IMR-90 (cell line): ENCODE data around the gene SLC4A3. TPM values are rescaled to one million over a fixed set of nuclear protein-coding genes. Genes with fewer than 3 reads are reported as not detected.

Experiments
- ATAC-seq: fragments of 200-7000 bp; cut with Tn5 transposase; 2 replicates; pipeline ENCODE4 v1.9.1; 2020; ENCODE audit warnings: low read depth, mild to moderate bottlenecking, moderate library complexity
- BruUV-seq: library from RNA; stranded (reverse); fragments of 400-500 nt; replicated peaks from 2 replicates; lab custom pipeline; 2021; lab: Mats Ljungman, UMichigan
- CTCF ChIA-PET: fragments of 300-600 bp; formaldehyde crosslinking; extraction: SDS; loops from one replicate; lab custom pipeline; 2021; ENCODE audit warnings: antibody characterized with exemption; lab: Yijun Ruan, JAX
- POLR2A ChIA-PET: fragments of 300-600 bp; sonication (Branson Sonifier 250); formaldehyde crosslinking; loops from one replicate; lab custom pipeline; 2022; ENCODE audit warnings: antibody characterized with exemption; ENCODE audit not compliant: unreplicated experiment; lab: Charles Lee
- DNase-seq: peaks from one replicate; pipeline ENCODE4 v3.0.0; 2013
- H2AFZ ChIP-seq: replicated peaks from 2 replicates; pipeline ENCODE3; 2013; ENCODE audit warnings: low read length, mild to moderate bottlenecking; ENCODE audit not compliant: poor library complexity
- H2AK5ac ChIP-seq: 2 replicates; pipeline ENCODE4 v1.6.1; 2013; ENCODE audit warnings: low read depth, low read length, inconsistent platforms
- H2AK9ac ChIP-seq: replicated peaks from 2 replicates; pipeline ENCODE3; 2013; ENCODE audit warnings: mild to moderate bottlenecking, low read depth, low read length, moderate library complexity; ENCODE audit not compliant: poor library complexity
- H2BK120ac ChIP-seq: 2 replicates; pipeline ENCODE4 v1.6.1; 2013; ENCODE audit warnings: low read depth, low read length, inconsistent platforms
- H2BK15ac ChIP-seq: 3 replicates; pipeline ENCODE4 v1.6.1; 2013; ENCODE audit warnings: low read depth, low read length, inconsistent platforms
- H2BK20ac ChIP-seq: 2 replicates; pipeline ENCODE4 v1.6.1; 2013; ENCODE audit warnings: low read depth, mild to moderate bottlenecking, inconsistent platforms, low read length, moderate library complexity
- H2BK5ac ChIP-seq: 2 replicates; pipeline ENCODE4 v1.6.1; 2013; ENCODE audit warnings: mild to moderate bottlenecking, low read depth, low read length, inconsistent platforms; ENCODE audit not compliant: poor library complexity, severe bottlenecking
- H3K14ac ChIP-seq: replicated peaks from 2 replicates; pipeline ENCODE4 v1.6.1; 2013; ENCODE audit warnings: low read depth, low read length, inconsistent platforms
- H3K18ac ChIP-seq: 2 replicates; pipeline ENCODE4 v1.6.1; 2013; ENCODE audit warnings: low read depth, low read length, control low read depth
- H3K23ac ChIP-seq: 2 replicates; pipeline ENCODE4 v1.6.1; 2013; ENCODE audit warnings: low read depth, low read length, inconsistent platforms
- H3K27ac ChIP-seq: 2 replicates; pipeline ENCODE4 v1.5.1; 2013; ENCODE audit warnings: mild to moderate bottlenecking, control low read depth, low read length; ENCODE audit not compliant: insufficient read depth
- H3K27me3 ChIP-seq: 2 replicates; pipeline ENCODE4 v1.6.1; 2013; ENCODE audit warnings: low read length; ENCODE audit not compliant: control insufficient read depth, insufficient read depth
- H3K36me3 ChIP-seq: 2 replicates; pipeline ENCODE4 v1.6.1; 2013; ENCODE audit warnings: low read length, mixed read lengths; ENCODE audit not compliant: control insufficient read depth, insufficient read depth
- H3K4ac ChIP-seq: 2 replicates; pipeline ENCODE4 v1.6.1; 2013; ENCODE audit warnings: low read depth, low read length, inconsistent platforms
- H3K4me1 ChIP-seq: 2 replicates; pipeline ENCODE4 v1.6.1; 2013; ENCODE audit warnings: low read length, mixed read lengths; ENCODE audit not compliant: control insufficient read depth, insufficient read depth
- H3K4me2 ChIP-seq: 2 replicates; pipeline ENCODE4 v1.6.1; 2013; ENCODE audit warnings: low read depth, mild to moderate bottlenecking, control low read depth, low read length, moderate library complexity
- H3K4me3 ChIP-seq: 2 replicates; pipeline ENCODE4 v1.5.1; 2013; ENCODE audit warnings: low read depth, mild to moderate bottlenecking, control low read depth, low read length, moderate library complexity; ENCODE audit not compliant: insufficient read depth
- H3K56ac ChIP-seq: 2 replicates; pipeline ENCODE4 v1.6.1; 2013; ENCODE audit warnings: low read length, inconsistent platforms; ENCODE audit not compliant: insufficient read depth; ENCODE audit errors: extremely low read depth
- H3K79me1 ChIP-seq, 2 experiments: 2 replicates each; pipeline ENCODE4 v1.6.1; 2013; ENCODE audit warnings: low read length in 2 of 2, inconsistent platforms in 1 of 2, low read depth in 1 of 2
- H3K9ac ChIP-seq: 2 replicates; pipeline ENCODE4 v1.6.1; 2013; ENCODE audit warnings: low read depth, low read length, control low read depth
- H3K9me1 ChIP-seq: 2 replicates; pipeline ENCODE4 v1.6.1; 2013; ENCODE audit warnings: low read length, inconsistent platforms; ENCODE audit not compliant: insufficient read depth
- H3K9me3 ChIP-seq: 2 replicates; pipeline ENCODE4 v1.6.1; 2013; ENCODE audit warnings: low read length; ENCODE audit not compliant: control insufficient read depth, insufficient read depth
- H4K20me1 ChIP-seq: 2 replicates; pipeline ENCODE4 v1.6.1; 2013; ENCODE audit warnings: low read length, inconsistent platforms; ENCODE audit not compliant: insufficient read depth
- H4K5ac ChIP-seq: 2 replicates; pipeline ENCODE4 v1.6.1; 2013; ENCODE audit warnings: mild to moderate bottlenecking, low read depth, low read length, control low read depth
- H4K8ac ChIP-seq, 2 experiments: 2 replicates each; pipeline ENCODE4 v1.6.1; 2013; ENCODE audit warnings: low read depth in 2 of 2, low read length in 2 of 2, control low read depth in 1 of 2, inconsistent platforms in 1 of 2
- H4K91ac ChIP-seq: 2 replicates; pipeline ENCODE4 v1.6.1; 2013; ENCODE audit warnings: low read depth, low read length, inconsistent platforms; ENCODE audit not compliant: insufficient read depth
- NFE2L2 ChIP-seq: fragments of 150-350 bp; IDR thresholded peaks from 2 replicates; pipeline ENCODE4 v1.6.1; 2016; ENCODE audit warnings: low read depth, mild to moderate bottlenecking, low read length
- WGBS, 2 experiments: methylation state at CpG; one replicate each; pipeline versions ENCODE4 v1.1.5 to v1.1.7; 2013; ENCODE audit warnings: missing lambda C conversion rate in 2 of 2; ENCODE audit not compliant: insufficient read length in 1 of 2; ENCODE audit errors: extremely low coverage in 2 of 2; 5-methylcytosine and 5-hydroxymethylcytosine counted together
- dilution Hi-C: fragments of 300-500 bp; cut with HindIII; formaldehyde crosslinking; loops from one replicate; pipeline ENCODE4 v1.14.3; 2018; ENCODE audit warnings: low sequenced_read_pairs; ENCODE audit not compliant: unreplicated experiment
- in situ Hi-C: fragments of 300-500 bp; cut with MboI; formaldehyde crosslinking; loops from 3 replicates; pipeline ENCODE4 v1.14.3; 2019; ENCODE audit warnings: low sequenced_read_pairs, inconsistent platforms, mixed read lengths
- intact Hi-C: fragments of 100-400 bp; cut with micrococcal nuclease; formaldehyde crosslinking; loops from 2 replicates; pipeline ENCODE4 v1.10.0; 2022
- polyA plus RNA-seq, 3 experiments: library from polyadenylated mRNA; depleted of rRNA; stranded (reverse); fragments of >200 nt; gene quantifications; 2 replicates each; pipeline ENCODE4 v1.2.3, GENCODE V29; 2012; ENCODE audit warnings: low replicate concordance in 1 of 3
- total RNA-seq: library from RNA; depleted of rRNA; stranded (reverse); fragments of >200 nt; gene quantifications from 2 replicates; pipeline ENCODE4 v1.2.3, GENCODE V29; 2012
- TF ChIP-seq, protein P1 (sequence below): fragments of 150-350 bp; IDR thresholded peaks from 2 replicates; pipeline ENCODE4 v1.6.1; 2016; ENCODE audit warnings: low read depth, mild to moderate bottlenecking, low read length, moderate library complexity, borderline replicate concordance

SLC4A3 gene
- total and polyA plus RNA-seq, 2 of the 4 experiments (the other 2 are of a cell fraction), result 0.90 to 6.1 TPM

DNA sequence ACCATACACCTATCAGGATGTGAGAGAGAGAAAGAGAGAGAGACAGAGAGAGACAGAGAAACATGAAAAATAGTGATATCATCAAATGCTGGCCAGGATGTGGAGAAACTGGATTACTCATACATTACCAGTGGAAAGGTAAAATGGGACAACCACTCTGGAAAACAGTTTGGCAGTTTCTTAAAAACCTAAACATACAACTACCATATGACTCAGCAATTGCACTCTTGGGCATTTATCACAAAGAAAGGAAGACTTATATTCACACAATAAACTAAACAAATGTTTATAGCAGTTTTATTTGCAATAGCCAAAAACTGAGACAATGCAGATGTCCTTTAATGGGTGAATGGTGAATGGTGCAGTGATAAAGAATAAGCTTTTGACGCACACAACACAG, 29.1 kb downstream of the SLC4A3 start:
- Histone ChIP-seq H3K4ac (no peak overlapping the region), H2AK9ac (no peak overlapping the region), H4K5ac (no peak overlapping the region), H3K4me2 (no peak overlapping the region), H3K27me3 (peaks cover 5% of the 10 kb centered on the region), H3K9me3 (peaks cover 8% of the 10 kb centered on the region), H4K8ac (no peak overlapping the region), H2BK15ac (no peak overlapping the region), H3K14ac (0 out of 2 replicates have a peak overlapping the region, but pooled peaks have one; percentile 21), H3K18ac (no peak overlapping the region), H3K27ac (no peak overlapping the region), H2BK20ac (no peak overlapping the region), H3K36me3 (no peaks in the 10 kb centered on the region), H4K91ac (no peak overlapping the region), H3K4me3 (no peak overlapping the region), H2BK120ac (no peak overlapping the region), H3K9ac (no peak overlapping the region), H3K79me1 (no peaks in the 10 kb centered on the region), H2AFZ (no peak overlapping the region), H4K20me1 (no peaks in the 10 kb centered on the region), H2BK5ac (peak overlapping the region; percentile 23), H3K9me1 (no peaks in the 10 kb centered on the region), H3K56ac (no peak overlapping the region), H2AK5ac (no peak overlapping the region), H3K23ac (no peak overlapping the region), H3K4me1 (peaks cover 4% of the 10 kb centered on the region; the same call in 1 of the 2 replicates)
- dilution Hi-C loops (no loop called here), intact Hi-C loops (no loop called here), in situ Hi-C loops (no loop called here)
- no peak for ATAC-seq
- 0 out of 2 replicates have a peak, but pooled peaks have one; percentile 34 for TF ChIP-seq NFE2L2
- TF ChIP-seq, protein P1, sequence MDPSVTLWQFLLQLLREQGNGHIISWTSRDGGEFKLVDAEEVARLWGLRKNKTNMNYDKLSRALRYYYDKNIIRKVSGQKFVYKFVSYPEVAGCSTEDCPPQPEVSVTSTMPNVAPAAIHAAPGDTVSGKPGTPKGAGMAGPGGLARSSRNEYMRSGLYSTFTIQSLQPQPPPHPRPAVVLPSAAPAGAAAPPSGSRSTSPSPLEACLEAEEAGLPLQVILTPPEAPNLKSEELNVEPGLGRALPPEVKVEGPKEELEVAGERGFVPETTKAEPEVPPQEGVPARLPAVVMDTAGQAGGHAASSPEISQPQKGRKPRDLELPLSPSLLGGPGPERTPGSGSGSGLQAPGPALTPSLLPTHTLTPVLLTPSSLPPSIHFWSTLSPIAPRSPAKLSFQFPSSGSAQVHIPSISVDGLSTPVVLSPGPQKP, result no peak
- ChIA-PET POLR2A (no interaction called here), CTCF (no interaction called here)
- peak; percentile 58 for DNase-seq
- no TSS peak for BruUV-seq
- WGBS, 2 experiments, result no CpG with 5 or more reads among the region's 1 CpG
